Mesenchymal stem cell (in vitro differentiated cells and primary cell): ENCODE results near the gene CELA3B.

Experiments used
- DNase-seq: peaks from one replicate; pipeline ENCODE4 v3.0.0-alpha.2; 2013
- H2AFZ ChIP-seq: one replicate; pipeline ENCODE4 v1.6.1; 2013; ENCODE audit warnings: low read depth, mild to moderate bottlenecking, control low read depth, inconsistent platforms, low read length, moderate library complexity
- H2AK5ac ChIP-seq: 2 replicates; pipeline ENCODE4 v1.6.1; 2013; ENCODE audit warnings: low read length, moderate library complexity, mild to moderate bottlenecking, inconsistent platforms; ENCODE audit not compliant: severe bottlenecking
- H2BK120ac ChIP-seq: one replicate; pipeline ENCODE4 v1.6.1; 2013; ENCODE audit warnings: low read depth, mild to moderate bottlenecking, inconsistent platforms, low read length, moderate library complexity
- H2BK12ac ChIP-seq, 2 experiments: one replicate each; pipeline ENCODE4 v1.6.1; 2013; ENCODE audit warnings: inconsistent platforms in 2 of 2, low read length in 2 of 2, mild to moderate bottlenecking in 2 of 2, moderate library complexity in 2 of 2, control low read depth in 1 of 2
- H2BK15ac ChIP-seq: one replicate; pipeline ENCODE4 v1.6.1; 2013; ENCODE audit warnings: mild to moderate bottlenecking, low read depth, inconsistent platforms; ENCODE audit not compliant: poor library complexity, severe bottlenecking
- H2BK5ac ChIP-seq: 2 replicates; pipeline ENCODE4 v1.6.1; 2013; ENCODE audit warnings: low read depth, mild to moderate bottlenecking, low read length, control low read depth, inconsistent platforms; ENCODE audit not compliant: poor library complexity, severe bottlenecking
- H3K14ac ChIP-seq, 2 experiments: one replicate each; pipeline ENCODE4 v1.6.1; 2013; ENCODE audit warnings: inconsistent platforms in 2 of 2, low read length in 2 of 2, control low read depth in 1 of 2, mild to moderate bottlenecking in 1 of 2, moderate library complexity in 1 of 2
- H3K18ac ChIP-seq, 2 experiments: one replicate each; pipeline ENCODE4 v1.6.1; 2013; ENCODE audit warnings: inconsistent platforms in 2 of 2, low read length in 2 of 2, control low read depth in 1 of 2, low read depth in 1 of 2, mild to moderate bottlenecking in 1 of 2
- H3K23ac ChIP-seq, 2 experiments: one replicate each; pipeline ENCODE4 v1.6.1; 2013; ENCODE audit warnings: inconsistent platforms in 2 of 2, low read length in 2 of 2, mild to moderate bottlenecking in 2 of 2, moderate library complexity in 2 of 2, control low read depth in 1 of 2
- H3K27ac ChIP-seq: 2 replicates; pipeline ENCODE4 v1.5.1; 2013; ENCODE audit warnings: mild to moderate bottlenecking, moderate library complexity, low read length, control low read depth, inconsistent platforms; ENCODE audit not compliant: poor library complexity, severe bottlenecking
- H3K27me3 ChIP-seq, 2 experiments: 2 replicates each; pipeline versions ENCODE4 v1.6.1 to v1.7.0; 2013; ENCODE audit warnings: low read length in 2 of 2, mild to moderate bottlenecking in 2 of 2, moderate library complexity in 2 of 2, control low read depth in 1 of 2, inconsistent platforms in 1 of 2; ENCODE audit not compliant: control insufficient read depth in 1 of 2, insufficient read depth in 1 of 2
- H3K36me3 ChIP-seq, 2 experiments: 2 replicates each; pipeline versions ENCODE4 v1.6.1 to v1.7.0; 2013; ENCODE audit warnings: low read length in 2 of 2, control low read depth in 1 of 2, inconsistent platforms in 1 of 2, low read depth in 1 of 2, mild to moderate bottlenecking in 1 of 2; ENCODE audit not compliant: insufficient read depth in 2 of 2, control insufficient read depth in 1 of 2
- H3K4ac ChIP-seq, 2 experiments: one replicate each; pipeline ENCODE4 v1.6.1; 2013; ENCODE audit warnings: inconsistent platforms in 2 of 2, low read length in 2 of 2, mild to moderate bottlenecking in 2 of 2, moderate library complexity in 2 of 2, control low read depth in 1 of 2, low read depth in 1 of 2
- H3K4me1 ChIP-seq: 2 replicates; pipeline ENCODE4 v1.6.1; 2013; ENCODE audit warnings: low read depth, low read length, control low read depth; ENCODE audit not compliant: control insufficient read depth, insufficient read depth
- H3K4me2 ChIP-seq: 2 replicates; pipeline ENCODE4 v1.6.1; 2013; ENCODE audit warnings: low read length, mild to moderate bottlenecking, inconsistent platforms; ENCODE audit not compliant: poor library complexity, severe bottlenecking
- H3K4me3 ChIP-seq, 2 experiments: 2 replicates each; pipeline versions ENCODE4 v1.5.1 to v1.7.0; 2013; ENCODE audit warnings: low read length in 2 of 2, mild to moderate bottlenecking in 2 of 2, control low read depth in 1 of 2, low read depth in 1 of 2; ENCODE audit not compliant: insufficient read depth in 1 of 2
- H3K79me1 ChIP-seq: replicated peaks from 2 replicates; pipeline ENCODE4 v1.6.1; 2013; ENCODE audit warnings: mild to moderate bottlenecking, control low read depth, low read length, inconsistent platforms; ENCODE audit not compliant: poor library complexity, severe bottlenecking
- H3K9ac ChIP-seq: 2 replicates; pipeline ENCODE4 v1.7.0; 2013; ENCODE audit warnings: mild to moderate bottlenecking, low read length, moderate library complexity
- H3K9me3 ChIP-seq: 2 replicates; pipeline ENCODE4 v1.7.0; 2013; ENCODE audit warnings: mild to moderate bottlenecking, low read length; ENCODE audit not compliant: control insufficient read depth
- H4K8ac ChIP-seq: one replicate; pipeline ENCODE4 v1.6.1; 2013; ENCODE audit warnings: inconsistent platforms, mild to moderate bottlenecking, low read length, moderate library complexity
- H4K91ac ChIP-seq: one replicate; pipeline ENCODE4 v1.6.1; 2013; ENCODE audit warnings: mild to moderate bottlenecking, low read length, inconsistent platforms
- WGBS: methylation state at CpG from one replicate; pipeline ENCODE4 v1.1.7; 2013; ENCODE audit warnings: mixed read lengths; 5-methylcytosine and 5-hydroxymethylcytosine counted together

Gene CELA3B

GRCh38 chr1:21936366-21937031, 40.3 kb upstream of the CELA3B start:
- WGBS: 6% methylated on average over 22 of the region's 34 CpGs
- peak overlapping the region in 1 of 2 experiments; percentile 89 for H3K14ac ChIP-seq
- H3K4ac ChIP-seq: peak overlapping the region; percentile 85 to 87
- H2BK15ac ChIP-seq: peak overlapping the region; percentile 82
- H4K91ac ChIP-seq: peak overlapping the region; percentile 23
- peak overlapping the region; percentile 93 for H4K8ac ChIP-seq
- peak overlapping the region; percentile 52 to 91 for H3K18ac ChIP-seq
- H3K4me2 ChIP-seq: peak overlapping the region; percentile 90
- H2AFZ ChIP-seq: peak overlapping the region; percentile 19
- H3K4me1 ChIP-seq: peaks cover 60% of the 10 kb centered on the region
- DNase-seq: peak; percentile 39
- peak overlapping the region; percentile 83 to 97 for H3K4me3 ChIP-seq
- H2AK5ac ChIP-seq: peak overlapping the region; percentile 84
- no peaks in the 10 kb centered on the region for H3K9me3 ChIP-seq
- no peaks in the 10 kb centered on the region for H3K79me1 ChIP-seq
- H3K23ac ChIP-seq: peak overlapping the region in 1 of 2 experiments; percentile 66
- H3K27ac ChIP-seq: peak overlapping the region; percentile 79
- H3K9ac ChIP-seq: peak overlapping the region; percentile 94
- peak overlapping the region; percentile 45 for H2BK5ac ChIP-seq
- H2BK12ac ChIP-seq: peak overlapping the region in 1 of 2 experiments; percentile 65
- peaks cover 2 to 9% of the 10 kb centered on the region in 2 experiments for H3K36me3 ChIP-seq
- H3K27me3 ChIP-seq: no peaks in the 10 kb centered on the region
- peak overlapping the region; percentile 84 for H2BK120ac ChIP-seq

- H2BK120ac ChIP-seq: peak within 1 kb of the TSS; percentile 88
- H3K4me2 ChIP-seq: peak within 1 kb of the TSS; percentile 90
- H3K9ac ChIP-seq: peak within 1 kb of the TSS; percentile 94
- no peaks in the 10 kb centered on the region for H3K9me3 ChIP-seq
- peak within 1 kb of the TSS; percentile 83 to 97 for H3K4me3 ChIP-seq
- H3K14ac ChIP-seq: peak within 1 kb of the TSS in 1 of 2 experiments; percentile 91
- H2BK15ac ChIP-seq: peak within 1 kb of the TSS; percentile 82
- H2BK12ac ChIP-seq: peak within 1 kb of the TSS in 1 of 2 experiments; percentile 98
- peak within 1 kb of the TSS; percentile 88 for H2AK5ac ChIP-seq
- no peaks in the 10 kb centered on the region for H3K27me3 ChIP-seq
- peak within 1 kb of the TSS; percentile 46 for H2BK5ac ChIP-seq
- H3K23ac ChIP-seq: peak within 1 kb of the TSS in 1 of 2 experiments; percentile 66
- no peaks in the 10 kb centered on the region for H3K79me1 ChIP-seq
- H3K36me3 ChIP-seq: peaks cover 2 to 9% of the 10 kb centered on the region in 2 experiments
- no CpG with 5 or more reads among the region's 52 CpGs for WGBS
- DNase-seq: no peak
- peak within 1 kb of the TSS; percentile 85 to 89 for H3K4ac ChIP-seq
- H3K18ac ChIP-seq: peak within 1 kb of the TSS; percentile 85 to 91
- H4K91ac ChIP-seq: peak within 1 kb of the TSS; percentile 23
- H2AFZ ChIP-seq: peak within 1 kb of the TSS; percentile 36
- H3K4me1 ChIP-seq: peaks cover 55% of the 10 kb centered on the region
- H3K27ac ChIP-seq: peak within 1 kb of the TSS; percentile 79
- peak within 1 kb of the TSS; percentile 98 for H4K8ac ChIP-seq
Measured at GRCh38 chr1:21937034-21937371, 39.8 kb upstream of the CELA3B start, which contains the start of gene HSPG2. Gene HSPG2 (minus strand): TSS chr1:21937310. CDS start chr1:21937217, 93 bp downstream.

GRCh38 chr1:21937372-21938121, 39.3 kb upstream of the CELA3B start:
- Histone ChIP-seq H2BK120ac (peak overlapping the region; percentile 88), H3K36me3 (peaks cover 2 to 9% of the 10 kb centered on the region in 2 experiments), H2BK12ac (peak overlapping the region in 1 of 2 experiments; percentile 98), H2BK5ac (peak overlapping the region; percentile 46), H3K79me1 (no peaks in the 10 kb centered on the region), H3K9ac (peak overlapping the region; percentile 77), H3K4me2 (peak overlapping the region; percentile 49), H4K91ac (peak overlapping the region; percentile 16), H3K18ac (peak overlapping the region; percentile 3 to 85), H2AK5ac (peak overlapping the region; percentile 88), H3K4me1 (peaks cover 52% of the 10 kb centered on the region), H3K23ac (no peak overlapping the region), H3K27ac (peak overlapping the region; percentile 24), H3K14ac (peak overlapping the region in 1 of 2 experiments; percentile 91), H2AFZ (peak overlapping the region; percentile 36), H3K27me3 (no peaks in the 10 kb centered on the region), H4K8ac (peak overlapping the region; percentile 98), H2BK15ac (peak overlapping the region; percentile 75), H3K4me3 (peak overlapping the region; percentile 3 to 70), H3K4ac (peak overlapping the region; percentile 7 to 89), H3K9me3 (no peaks in the 10 kb centered on the region)
- WGBS: 12% methylated on average over 57 of the region's 69 CpGs
- peak; percentile 76 for DNase-seq
